NCI-H146 treated with DMSO at 0.1 percent for 48 hours (cell line): ENCODE measurements around the gene GABRA6.

Experiments used
- DNase-seq: peaks from one replicate; lab custom pipeline; 2025; ENCODE audit not compliant: unreplicated experiment; lab: John Stamatoyannopoulos, UW

Gene GABRA6

GRCh38 chr5:161751265-161751664 lies 65.7 kb downstream of the GABRA6 start:
- DNase-seq = no peak
